ENCODE data around the gene HILPDA.
"Not testable (repeated sequence)": the region's sequence is repeated elsewhere in the genome, so short reads cannot be mapped to it uniquely, and the experiment has no call there.

The HILPDA gene

GRCh38 chr7:128466871-128467270 lies 11.2 kb downstream of the HILPDA start:
- DNase-seq = not testable (repeated sequence)

GRCh38 chr7:128476402-128477335 lies 21.0 kb downstream of the HILPDA start, which contains the start of gene METTL2B:
Gene METTL2B, plus strand, starts transcription at chr7:128476748. Its CDS starts 18 bp downstream, at chr7:128476766.
- DNase-seq = peak; percentile 91

- DNase-seq = not testable (repeated sequence)
These were observed 21.6 kb downstream of the HILPDA start for GRCh38 chr7:128477336-128477690.

- not testable (repeated sequence) for DNase-seq
These were observed 23.4 kb downstream of the HILPDA start for GRCh38 chr7:128479082-128479481.

- DNase-seq = not testable (repeated sequence)
These were observed 32.5 kb downstream of the HILPDA start for GRCh38 chr7:128488134-128488533.

GRCh38 chr7:128497405-128497804 lies 41.7 kb downstream of the HILPDA start:
- no peak for DNase-seq

GRCh38 chr7:128505416-128505815 lies 49.7 kb downstream of the HILPDA start:
- DNase-seq = not testable (repeated sequence)

- DNase-seq = not testable (repeated sequence)
These were observed 51.1 kb downstream of the HILPDA start for GRCh38 chr7:128506819-128507218.

- not testable (repeated sequence) for DNase-seq
These were observed 51.8 kb downstream of the HILPDA start for GRCh38 chr7:128507321-128507993.

Measured in DMS153 (cell line).